NCI-H226 (cell line): Measurements from ENCODE around the gene KHK.

Experiments used
- DNase-seq: peaks from one replicate; pipeline ENCODE4 v3.0.0-alpha.2; 2015

Gene KHK

GRCh38 chr2:27086724-27087593 is at the start of gene KHK:
TSS of gene KHK (plus strand) at chr2:27086772. CDS start at chr2:27087260, 488 bp downstream.
- peak; percentile 46 for DNase-seq

- DNase-seq: no peak
These were observed 48.6 kb upstream of the KHK start for GRCh38 chr2:27038012-27038411.

DNA sequence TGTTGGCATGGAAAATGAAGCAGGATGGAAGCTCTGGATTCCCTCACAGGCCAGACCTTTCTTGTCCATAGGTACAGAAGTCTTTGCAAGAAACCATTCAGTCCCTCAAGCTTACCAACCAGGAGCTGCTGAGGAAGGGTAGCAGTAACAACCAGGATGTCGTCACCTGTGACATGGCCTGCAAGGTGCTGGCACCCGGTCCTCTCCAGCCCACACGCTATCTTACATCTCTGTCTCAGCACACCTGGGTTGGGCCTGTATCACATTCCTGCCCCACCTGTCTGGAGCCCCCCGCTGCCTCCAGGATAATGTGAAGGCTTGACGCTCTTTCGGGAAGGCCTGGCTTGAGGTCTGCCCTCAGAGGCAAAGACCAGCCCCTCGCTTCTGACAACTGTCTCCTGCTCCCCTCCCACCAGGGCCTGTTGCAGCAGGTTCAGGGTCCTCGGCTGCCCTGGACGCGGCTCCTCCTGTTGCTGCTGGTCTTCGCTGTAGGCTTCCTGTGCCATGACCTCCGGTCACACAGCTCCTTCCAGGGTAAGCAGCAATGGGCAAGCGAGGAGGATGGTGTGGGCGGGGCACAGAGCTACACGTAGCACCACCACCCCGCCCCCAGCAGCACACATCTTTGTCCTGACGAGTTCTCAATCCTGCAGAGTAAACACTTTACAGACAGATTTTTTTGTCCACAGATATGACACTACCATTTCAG is 47.8 kb upstream of the KHK start:
- DNase-seq: no peak

GRCh38 chr2:27039426-27039825 is 47.1 kb upstream of the KHK start:
- no peak for DNase-seq

DNA sequence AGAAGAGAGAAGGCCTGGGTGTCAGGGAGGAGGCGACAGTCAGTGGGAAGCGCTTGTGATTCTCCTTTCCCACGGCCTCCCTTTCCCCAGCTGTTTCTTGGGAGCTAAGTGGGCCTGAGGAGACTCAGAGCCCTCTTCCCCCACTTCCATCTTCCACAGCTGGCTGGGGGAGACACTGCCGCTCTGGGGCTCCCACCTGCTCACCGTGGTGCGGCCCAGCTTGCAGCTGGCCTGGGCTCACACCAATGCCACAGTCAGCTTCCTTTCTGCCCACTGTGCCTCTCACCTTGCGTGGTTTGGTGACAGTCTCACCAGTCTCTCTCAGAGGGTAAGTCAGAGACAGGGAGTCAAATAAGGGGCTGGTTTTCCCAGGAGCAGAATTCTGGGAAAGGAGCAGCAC is 46.7 kb upstream of the KHK start:
- no peak for DNase-seq

DNA sequence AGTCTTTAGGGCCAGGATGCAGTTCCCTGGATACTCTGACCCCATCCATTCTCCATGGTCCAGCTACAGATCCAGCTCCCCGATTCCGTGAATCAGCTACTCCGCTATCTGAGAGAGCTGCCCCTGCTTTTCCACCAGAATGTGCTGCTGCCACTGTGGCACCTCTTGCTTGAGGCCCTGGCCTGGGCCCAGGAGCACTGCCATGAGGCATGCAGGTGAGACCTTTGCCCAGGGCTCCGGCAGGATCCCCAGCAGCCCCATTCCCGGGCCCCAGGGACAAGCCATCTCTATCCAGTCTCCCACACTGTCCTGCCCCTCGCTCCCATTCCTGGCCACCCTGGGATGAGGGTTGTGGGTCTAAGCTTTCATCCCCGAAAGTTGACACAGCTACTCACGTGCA is 46.3 kb upstream of the KHK start:
- no peak for DNase-seq

DNA sequence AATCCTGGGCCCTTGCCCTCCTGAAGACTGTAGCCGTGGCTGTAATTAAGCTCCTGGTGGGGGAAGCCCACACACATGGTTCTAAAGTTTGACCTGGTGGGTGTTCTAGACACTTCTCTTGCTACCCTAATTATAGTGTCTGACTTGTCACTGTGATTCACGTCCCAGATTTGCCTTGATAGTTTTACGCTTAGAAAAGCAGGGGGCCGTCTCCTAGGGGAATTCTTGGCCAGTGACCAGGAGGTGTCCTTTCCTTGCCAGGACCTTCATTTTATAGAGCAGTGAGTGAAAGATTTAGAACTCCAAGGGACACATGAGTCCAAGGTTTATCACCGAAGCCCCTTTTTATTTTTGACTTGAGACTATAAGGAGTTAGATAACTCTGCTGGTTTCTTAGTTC is 44.8 kb upstream of the KHK start:
- no peak for DNase-seq

DNA sequence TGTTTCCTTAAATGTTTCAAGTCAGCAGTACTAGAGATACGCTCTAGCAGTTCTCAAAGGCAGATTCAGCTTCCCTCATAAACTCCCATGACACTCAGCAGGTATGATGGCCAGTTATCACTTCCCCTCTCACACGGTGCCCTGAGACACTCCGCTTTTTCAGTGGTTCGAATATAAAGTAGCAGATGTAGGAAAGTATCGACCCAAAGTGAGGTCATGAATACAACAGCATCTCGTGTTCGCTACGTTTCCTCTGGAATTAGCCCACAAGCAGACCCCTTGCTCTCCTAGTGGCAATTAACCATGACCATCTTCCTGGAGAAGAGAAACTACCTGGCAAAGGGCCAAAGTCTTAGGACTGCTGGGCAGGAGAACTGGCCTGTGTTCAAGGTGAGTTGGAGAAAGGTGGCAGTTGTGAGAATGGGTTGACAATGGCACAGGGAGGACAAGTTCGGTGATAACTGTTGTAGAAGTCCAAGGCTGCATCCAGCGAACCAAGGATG is 44.4 kb upstream of the KHK start:
- DNase-seq: no peak

DNA sequence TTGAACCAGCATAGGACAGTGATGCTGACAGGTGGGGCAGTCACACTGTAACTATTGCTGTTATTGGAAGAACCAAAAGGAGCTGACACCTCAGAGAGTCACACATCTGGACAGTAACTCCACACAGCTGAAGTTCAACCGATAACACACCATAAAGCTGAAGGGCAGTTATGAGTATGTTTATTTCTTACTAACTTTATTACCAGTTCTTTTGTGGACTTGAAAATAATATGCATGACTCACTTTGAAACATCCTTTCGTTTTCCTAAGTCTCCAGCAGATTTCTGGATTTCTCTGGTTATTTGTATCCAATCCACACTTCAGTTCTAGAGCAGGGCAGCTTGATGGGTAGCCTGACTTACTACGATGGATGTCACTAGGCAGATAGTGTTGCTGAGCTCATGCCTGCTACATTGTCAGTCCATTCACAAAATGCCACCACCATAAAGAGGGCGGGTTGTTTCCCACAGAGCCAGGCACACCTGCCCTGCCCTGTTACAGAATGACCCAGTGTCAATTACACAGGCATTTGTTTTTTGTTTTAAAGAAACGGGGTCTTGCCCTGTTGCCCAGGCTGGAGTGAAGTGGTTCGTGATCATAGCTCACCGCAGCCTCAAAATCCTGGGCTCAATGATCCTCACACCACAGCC is 43.5 kb upstream of the KHK start:
- no peak for DNase-seq

- DNase-seq: no peak
These were observed 36.9 kb upstream of the KHK start for GRCh38 chr2:27049422-27050280.

GRCh38 chr2:27050281-27050995 is 36.1 kb upstream of the KHK start:
- peak; percentile 84 for DNase-seq

GRCh38 chr2:27050996-27051901 is 35.3 kb upstream of the KHK start, which contains the start of gene AGBL5:
TSS of gene AGBL5 (plus strand) at chr2:27051668. CDS start at chr2:27052959, 1,291 bp downstream.
- peak; percentile 85 for DNase-seq

GRCh38 chr2:27051902-27052645 is 34.5 kb upstream of the KHK start:
- no peak for DNase-seq

GRCh38 chr2:27053321-27053720 is 33.3 kb upstream of the KHK start:
- DNase-seq: no peak

DNA sequence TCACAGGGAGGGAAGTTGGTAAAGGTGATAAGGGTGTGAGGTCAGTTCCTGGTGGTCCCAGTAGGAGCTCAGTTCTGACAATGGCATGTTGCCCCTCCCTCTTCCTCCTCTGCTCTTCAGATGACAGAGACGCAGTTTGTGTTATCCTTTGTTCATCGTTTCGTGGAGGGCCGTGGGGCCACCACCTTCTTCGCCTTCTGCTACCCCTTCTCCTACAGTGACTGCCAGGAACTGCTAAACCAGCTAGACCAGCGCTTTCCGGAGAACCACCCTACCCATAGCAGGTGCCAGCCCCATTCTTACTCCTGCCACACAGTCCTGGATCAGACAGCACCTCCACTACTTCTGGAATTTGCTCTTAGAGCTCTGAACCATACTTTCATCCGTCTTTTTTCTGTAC is 32.8 kb upstream of the KHK start:
- DNase-seq: no peak

DNA sequence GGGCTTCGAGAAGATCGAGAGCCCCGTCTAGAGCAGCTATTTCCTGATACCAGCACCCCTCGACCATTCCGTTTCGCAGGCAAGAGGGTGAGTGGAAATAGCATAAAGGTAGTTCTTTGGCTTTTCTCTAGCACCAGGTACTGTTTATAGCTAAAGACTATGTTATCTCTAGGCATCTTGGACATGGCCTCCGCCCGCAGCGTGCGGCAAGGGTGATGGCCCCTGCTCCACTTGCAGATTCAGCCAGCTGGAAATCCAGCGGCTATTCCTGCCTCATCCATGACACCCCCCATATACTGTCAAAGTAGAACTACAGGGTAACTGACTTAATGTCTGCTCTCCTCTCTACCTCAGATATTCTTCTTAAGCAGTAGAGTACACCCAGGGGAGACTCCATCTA is 31.9 kb upstream of the KHK start:
- DNase-seq: no peak

GRCh38 chr2:27057184-27057583 is 29.4 kb upstream of the KHK start:
- DNase-seq: no peak

DNA sequence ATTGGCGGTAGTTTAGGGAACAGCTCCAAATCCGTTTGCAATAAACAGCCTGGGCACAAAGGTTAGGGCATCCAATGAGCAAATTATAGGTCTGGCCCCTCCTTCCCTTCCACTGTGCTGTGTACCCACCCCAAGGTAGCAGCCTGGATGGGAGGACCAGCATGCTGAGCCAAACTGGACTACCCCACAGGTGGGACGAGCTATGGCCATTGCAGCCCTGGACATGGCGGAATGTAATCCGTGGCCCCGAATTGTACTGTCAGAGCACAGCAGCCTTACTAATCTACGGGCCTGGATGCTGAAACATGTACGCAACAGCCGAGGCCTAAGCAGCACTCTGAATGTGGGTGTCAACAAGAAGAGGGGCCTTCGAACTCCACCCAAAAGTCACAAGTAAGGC is 28.4 kb upstream of the KHK start:
- DNase-seq: no peak

DNA sequence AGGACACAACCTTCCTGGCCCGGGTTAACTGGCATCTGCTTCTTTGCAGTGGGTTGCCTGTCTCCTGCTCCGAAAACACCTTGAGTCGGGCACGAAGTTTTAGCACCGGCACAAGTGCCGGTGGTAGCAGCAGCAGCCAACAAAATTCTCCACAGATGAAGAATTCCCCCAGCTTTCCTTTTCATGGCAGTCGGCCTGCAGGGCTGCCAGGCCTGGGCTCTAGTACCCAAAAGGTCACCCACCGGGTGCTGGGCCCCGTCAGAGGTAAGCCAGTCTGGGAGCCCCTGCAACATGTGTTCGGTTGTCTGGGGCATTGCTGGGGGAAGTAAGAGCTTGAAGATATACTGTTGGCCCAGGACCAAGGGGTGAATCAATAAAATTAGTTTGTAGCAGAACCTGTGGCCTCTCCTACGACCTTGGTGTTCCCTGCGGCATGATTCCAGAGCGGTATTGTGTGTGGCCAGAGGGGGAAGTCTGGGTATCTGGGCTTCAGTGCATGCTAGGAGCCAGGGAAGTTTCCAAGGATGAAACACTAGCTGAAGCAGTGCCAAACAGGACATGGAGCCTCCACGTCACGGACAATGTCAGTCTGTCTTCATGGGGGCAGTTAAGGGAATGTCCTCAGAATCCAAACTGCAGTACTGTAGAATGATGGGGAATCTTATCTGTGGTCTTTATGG is 27.3 kb upstream of the KHK start:
- DNase-seq: no peak
